ENCODE results near the gene DUSP8.
"Not testable (repeated sequence)": the region's sequence is repeated elsewhere in the genome, so short reads cannot be mapped to it uniquely, and the experiment has no call there.

Gene DUSP8

GRCh38 chr11:1592628-1593027 lies 20.6 kb upstream of the DUSP8 start:
- H3K27ac ChIP-seq, result no peak overlapping the region
- TF ChIP-seq CTCF (conservative IDR thresholded peaks at IDR 0.05), result no peak
- no peak for TF ChIP-seq ZFX (IDR thresholded peaks at IDR 0.05)

- H3K27ac ChIP-seq, result no peak overlapping the region
- no peak for TF ChIP-seq CTCF (conservative IDR thresholded peaks at IDR 0.05)
- no peak for TF ChIP-seq ZFX (IDR thresholded peaks at IDR 0.05)
Measured at GRCh38 chr11:1589996-1590395, 17.9 kb upstream of the DUSP8 start.

- H3K27ac ChIP-seq, result not testable (repeated sequence)
Measured at GRCh38 chr11:1589191-1589963, 17.3 kb upstream of the DUSP8 start.

- H3K27ac ChIP-seq, result no peak overlapping the region
- TF ChIP-seq ZFX (IDR thresholded peaks at IDR 0.05) (no peak), CTCF (conservative IDR thresholded peaks at IDR 0.05) (no peak)
Measured at GRCh38 chr11:1586699-1587098, 14.6 kb upstream of the DUSP8 start.

GRCh38 chr11:1584661-1585370 lies 12.7 kb upstream of the DUSP8 start, which contains the start of gene KRTAP5-1:
Gene KRTAP5-1, minus strand, starts transcription at chr11:1585283. Its CDS starts 34 bp downstream, at chr11:1585249.
- H3K27ac ChIP-seq, result not testable (repeated sequence)

GRCh38 chr11:1582909-1583308 lies 10.8 kb upstream of the DUSP8 start:
- not testable (repeated sequence) for H3K27ac ChIP-seq

- TF ChIP-seq ZFX (IDR thresholded peaks at IDR 0.05) (no peak), CTCF (conservative IDR thresholded peaks at IDR 0.05) (no peak)
Measured at GRCh38 chr11:1581976-1582375, 9.9 kb upstream of the DUSP8 start.

GRCh38 chr11:1576825-1577224 lies 4.8 kb upstream of the DUSP8 start:
- no peak overlapping the region for H3K27ac ChIP-seq
- no peak for TF ChIP-seq CTCF (conservative IDR thresholded peaks at IDR 0.05)
- TF ChIP-seq ZFX (IDR thresholded peaks at IDR 0.05), result no peak

More at GRCh38 chr11:1581976-1582375, 9.9 kb upstream of the DUSP8 start:
- no peak overlapping the region for H3K27ac ChIP-seq

- not testable (repeated sequence) for H3K27ac ChIP-seq
Measured at GRCh38 chr11:1575756-1576155, 3.7 kb upstream of the DUSP8 start.

Data from C4-2B (cell line).